DOHH2 (cell line): Measurements from ENCODE around the gene USP8.
"Not testable (repeated sequence)": the region's sequence is repeated elsewhere in the genome, so short reads cannot be mapped to it uniquely, and the experiment has no call there.

Source experiments
- H3F3A ChIP-seq: fragments of 200-600 bp; sonication (generic), shearing (Covaris generic); 2 replicates; pipeline ENCODE4 v1.6.0; 2016; ENCODE audit warnings: antibody characterized with exemption, mild to moderate bottlenecking; ENCODE audit not compliant: control insufficient read depth, insufficient read depth
- H3K27ac ChIP-seq: fragments of 200-600 bp; sonication (generic); 2 replicates; pipeline ENCODE4 v1.5.1; 2014; ENCODE audit warnings: low read depth, mild to moderate bottlenecking, low read length, moderate library complexity
- H3K27me3 ChIP-seq: fragments of 200-600 bp; sonication (generic); 2 replicates; pipeline ENCODE4 v1.6.1; 2014; ENCODE audit warnings: mild to moderate bottlenecking, low read length, mixed read lengths; ENCODE audit not compliant: control insufficient read depth
- H3K36me3 ChIP-seq: fragments of 200-600 bp; sonication (generic); 2 replicates; pipeline ENCODE4 v1.6.1; 2014; ENCODE audit warnings: mild to moderate bottlenecking, low read length, moderate library complexity, mixed read lengths; ENCODE audit not compliant: control insufficient read depth
- H3K4me1 ChIP-seq: fragments of 200-600 bp; sonication (generic); 2 replicates; pipeline ENCODE4 v1.6.1; 2014; ENCODE audit warnings: mild to moderate bottlenecking, low read length, mixed read lengths; ENCODE audit not compliant: control insufficient read depth
- H3K4me2 ChIP-seq: fragments of 200-600 bp; sonication (generic); 2 replicates; pipeline ENCODE4 v1.6.0; 2014; ENCODE audit warnings: mild to moderate bottlenecking, low read length, moderate library complexity
- H3K4me3 ChIP-seq: fragments of 200-600 bp; sonication (generic); 2 replicates; pipeline ENCODE4 v1.5.1; 2014; ENCODE audit warnings: mild to moderate bottlenecking, low read length, mixed read lengths
- H3K79me2 ChIP-seq: fragments of 200-600 bp; sonication (generic); 2 replicates; pipeline ENCODE4 v1.6.1; 2014; ENCODE audit warnings: mild to moderate bottlenecking, low read length, mixed read lengths; ENCODE audit not compliant: control insufficient read depth
- H3K9me2 ChIP-seq: fragments of 200-600 bp; sonication (generic); replicated peaks from 2 replicates; pipeline ENCODE4 v1.6.1; 2014; ENCODE audit warnings: mild to moderate bottlenecking, low read length, mixed read lengths; ENCODE audit not compliant: control insufficient read depth
- H3K9me3 ChIP-seq: fragments of 200-600 bp; sonication (generic); 2 replicates; pipeline ENCODE4 v1.6.1; 2014; ENCODE audit warnings: antibody characterized with exemption, low read length, mixed read lengths; ENCODE audit not compliant: control insufficient read depth, insufficient read depth
- H4K20me1 ChIP-seq: fragments of 200-600 bp; sonication (generic); 2 replicates; pipeline ENCODE4 v1.6.0; 2014; ENCODE audit warnings: low read depth, mild to moderate bottlenecking, antibody characterized with exemption, low read length, moderate library complexity; ENCODE audit not compliant: control insufficient read depth, insufficient read depth
- CTCF ChIP-seq: fragments of 200-600 bp; sonication (generic); IDR thresholded peaks from one replicate; pipeline ENCODE4 v1.5.1; 2014; ENCODE audit warnings: antibody characterized with exemption, mild to moderate bottlenecking, low read depth, low read length; ENCODE audit not compliant: poor library complexity, severe bottlenecking
- EZH2phosphoT487 ChIP-seq: fragments of 200-600 bp; sonication (generic); IDR thresholded peaks from 2 replicates; pipeline ENCODE4 v1.6.1; 2017; ENCODE audit warnings: borderline replicate concordance, mild to moderate bottlenecking, antibody characterized with exemption, low read length, moderate library complexity, mixed read lengths

USP8 gene

DNA sequence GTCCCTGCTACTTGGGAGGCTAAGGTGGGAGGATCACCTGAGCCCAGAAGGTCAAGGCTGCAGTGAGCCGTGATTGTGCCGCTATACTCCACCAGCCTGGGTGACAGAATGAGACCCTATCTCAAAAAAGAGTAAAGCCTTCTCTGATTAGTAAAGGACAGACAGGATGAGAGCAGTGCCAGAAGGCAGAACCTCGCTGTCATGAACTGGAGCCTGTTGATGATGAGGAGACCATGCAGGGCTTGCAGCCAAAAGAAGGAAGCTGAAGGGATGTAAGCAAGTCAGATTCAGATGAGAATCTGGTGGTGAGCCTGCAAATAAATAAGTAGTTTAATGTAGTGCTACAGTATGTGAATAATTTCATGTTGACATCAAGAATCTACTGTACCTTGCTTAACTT is 69.4 kb downstream of the USP8 start:
- H3K4me3 ChIP-seq = no peak overlapping the region
- no peaks in the 10 kb centered on the region; the same call in 1 of the 2 replicates for H3F3A ChIP-seq
- TF ChIP-seq EZH2phosphoT487 (no peak), CTCF (no peak)
- H3K9me3 ChIP-seq = no peaks in the 10 kb centered on the region
- H3K36me3 ChIP-seq = peaks cover 74% of the 10 kb centered on the region
- H3K79me2 ChIP-seq = no peaks in the 10 kb centered on the region
- H3K9me2 ChIP-seq = no peaks in the 10 kb centered on the region
- no peak overlapping the region for H3K4me2 ChIP-seq
- H3K27me3 ChIP-seq = no peaks in the 10 kb centered on the region
- no peaks in the 10 kb centered on the region for H4K20me1 ChIP-seq
- no peak overlapping the region for H3K27ac ChIP-seq
- no peaks in the 10 kb centered on the region for H3K4me1 ChIP-seq

GRCh38 chr15:50494547-50494946 is 70.3 kb downstream of the USP8 start:
- H4K20me1 ChIP-seq, H3F3A ChIP-seq, H3K27me3 ChIP-seq, H3K9me3 ChIP-seq, H3K4me3 ChIP-seq, H3K79me2 ChIP-seq, H3K4me1 ChIP-seq, H3K27ac ChIP-seq, H3K4me2 ChIP-seq, H3K9me2 ChIP-seq: not testable (repeated sequence)
- peaks cover 83% of the 10 kb centered on the region for H3K36me3 ChIP-seq

- Histone ChIP-seq H3K9me2 (no peaks in the 10 kb centered on the region), H3K4me2 (no peak overlapping the region), H3K27ac (no peak overlapping the region), H3F3A (no peaks in the 10 kb centered on the region; the same call in 1 of the 2 replicates), H4K20me1 (no peaks in the 10 kb centered on the region), H3K79me2 (no peaks in the 10 kb centered on the region), H3K9me3 (no peaks in the 10 kb centered on the region), H3K36me3 (peaks cover 75% of the 10 kb centered on the region), H3K4me1 (peaks cover 6% of the 10 kb centered on the region), H3K27me3 (no peaks in the 10 kb centered on the region), H3K4me3 (no peak overlapping the region)
- TF ChIP-seq EZH2phosphoT487 (no peak), CTCF (no peak)
Measured at GRCh38 chr15:50496692-50497091, 72.5 kb downstream of the USP8 start.

DNA sequence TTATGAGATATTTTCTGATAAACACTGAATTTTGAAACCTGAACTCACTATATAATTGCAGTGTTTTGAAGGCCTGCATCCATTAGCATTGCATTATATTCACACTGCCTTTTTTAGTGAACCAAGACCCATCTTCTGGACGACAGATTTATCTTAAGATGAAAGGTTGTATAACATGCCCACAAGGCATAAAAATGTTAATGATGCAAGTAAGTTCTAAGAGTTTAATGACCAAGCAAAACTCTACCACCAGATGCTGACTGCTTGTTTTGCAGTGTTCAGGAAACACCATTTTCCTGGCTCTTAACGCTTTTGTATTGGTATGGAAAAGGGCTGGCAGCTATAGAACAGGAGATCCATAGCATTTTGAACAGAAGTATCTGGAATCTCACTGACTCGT is 76.1 kb downstream of the USP8 start:
- Histone ChIP-seq H3K27ac (no peak overlapping the region), H3K4me3 (no peak overlapping the region), H4K20me1 (no peaks in the 10 kb centered on the region), H3K27me3 (no peaks in the 10 kb centered on the region), H3K79me2 (no peaks in the 10 kb centered on the region), H3K9me3 (no peaks in the 10 kb centered on the region), H3K4me2 (no peak overlapping the region), H3K9me2 (no peaks in the 10 kb centered on the region), H3K4me1 (peaks cover 6% of the 10 kb centered on the region), H3K36me3 (peaks cover 48% of the 10 kb centered on the region), H3F3A (no peaks in the 10 kb centered on the region; the same call in 1 of the 2 replicates)
- TF ChIP-seq EZH2phosphoT487 (no peak), CTCF (no peak)
